Measurements from ENCODE around the gene IL25.

Gene IL25

DNA sequence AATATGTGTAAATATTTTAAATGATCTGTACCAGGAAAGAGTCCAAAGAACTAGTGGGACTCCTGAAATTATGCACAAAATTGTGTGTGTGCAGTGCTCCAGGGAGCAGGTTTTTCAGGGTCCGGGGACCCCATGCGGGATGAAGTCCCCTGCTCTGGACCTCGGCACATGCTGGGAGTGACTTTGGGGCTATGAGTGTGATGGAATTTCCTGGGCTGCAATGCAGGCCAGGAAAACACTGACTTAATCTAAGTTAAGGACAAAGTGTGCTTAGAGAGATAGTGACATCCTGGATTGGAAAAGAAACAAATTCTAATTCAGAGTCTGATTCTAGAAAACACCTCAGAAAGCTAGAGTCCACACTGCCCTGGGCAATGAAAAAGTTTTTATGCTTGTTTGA lies 41.6 kb downstream of the IL25 start:
- no peaks in the 10 kb centered on the region for H3K79me2 ChIP-seq (ENCODE audit: insufficient read depth, low read length)
- no peaks in the 10 kb centered on the region for H3K9me3 ChIP-seq (ENCODE audit: insufficient read depth, low read depth, low read length)
- no peaks in the 10 kb centered on the region for H3K36me3 ChIP-seq (ENCODE audit: insufficient read depth, low read length)
- H4K20me1 ChIP-seq (ENCODE audit: insufficient read depth, low read length, poor library complexity, severe bottlenecking), result no peaks in the 10 kb centered on the region
- no peaks in the 10 kb centered on the region for H3K9me2 ChIP-seq (replicated peaks; ENCODE audit: low read depth, low read length)
- no peaks in the 10 kb centered on the region for H3K27me3 ChIP-seq (ENCODE audit: insufficient read depth, low read length, poor library complexity, severe bottlenecking)
- H3F3A ChIP-seq (ENCODE audit: low read depth), result no peaks in the 10 kb centered on the region
- H3K4me3 ChIP-seq (ENCODE audit: low read length, poor library complexity, severe bottlenecking), result no peak overlapping the region
- H3K4me1 ChIP-seq (ENCODE audit: insufficient read depth, low read length, poor library complexity, severe bottlenecking), result no peaks in the 10 kb centered on the region
- H3K9ac ChIP-seq (ENCODE audit: low read depth, low read length, poor library complexity, severe bottlenecking), result no peak overlapping the region
- TF ChIP-seq, protein P1, sequence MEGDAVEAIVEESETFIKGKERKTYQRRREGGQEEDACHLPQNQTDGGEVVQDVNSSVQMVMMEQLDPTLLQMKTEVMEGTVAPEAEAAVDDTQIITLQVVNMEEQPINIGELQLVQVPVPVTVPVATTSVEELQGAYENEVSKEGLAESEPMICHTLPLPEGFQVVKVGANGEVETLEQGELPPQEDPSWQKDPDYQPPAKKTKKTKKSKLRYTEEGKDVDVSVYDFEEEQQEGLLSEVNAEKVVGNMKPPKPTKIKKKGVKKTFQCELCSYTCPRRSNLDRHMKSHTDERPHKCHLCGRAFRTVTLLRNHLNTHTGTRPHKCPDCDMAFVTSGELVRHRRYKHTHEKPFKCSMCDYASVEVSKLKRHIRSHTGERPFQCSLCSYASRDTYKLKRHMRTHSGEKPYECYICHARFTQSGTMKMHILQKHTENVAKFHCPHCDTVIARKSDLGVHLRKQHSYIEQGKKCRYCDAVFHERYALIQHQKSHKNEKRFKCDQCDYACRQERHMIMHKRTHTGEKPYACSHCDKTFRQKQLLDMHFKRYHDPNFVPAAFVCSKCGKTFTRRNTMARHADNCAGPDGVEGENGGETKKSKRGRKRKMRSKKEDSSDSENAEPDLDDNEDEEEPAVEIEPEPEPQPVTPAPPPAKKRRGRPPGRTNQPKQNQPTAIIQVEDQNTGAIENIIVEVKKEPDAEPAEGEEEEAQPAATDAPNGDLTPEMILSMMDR (conservative IDR thresholded peaks at IDR 0.05; ENCODE audit: low read length), result no peak
- TF ChIP-seq EZH2phosphoT487 (IDR thresholded peaks at IDR 0.05; ENCODE audit: borderline replicate concordance), result no peak
- no peak overlapping the region for H3K4me2 ChIP-seq (ENCODE audit: low read depth, low read length, poor library complexity, severe bottlenecking)
- no peak overlapping the region for H2AFZ ChIP-seq (ENCODE audit: low read length)

DNA sequence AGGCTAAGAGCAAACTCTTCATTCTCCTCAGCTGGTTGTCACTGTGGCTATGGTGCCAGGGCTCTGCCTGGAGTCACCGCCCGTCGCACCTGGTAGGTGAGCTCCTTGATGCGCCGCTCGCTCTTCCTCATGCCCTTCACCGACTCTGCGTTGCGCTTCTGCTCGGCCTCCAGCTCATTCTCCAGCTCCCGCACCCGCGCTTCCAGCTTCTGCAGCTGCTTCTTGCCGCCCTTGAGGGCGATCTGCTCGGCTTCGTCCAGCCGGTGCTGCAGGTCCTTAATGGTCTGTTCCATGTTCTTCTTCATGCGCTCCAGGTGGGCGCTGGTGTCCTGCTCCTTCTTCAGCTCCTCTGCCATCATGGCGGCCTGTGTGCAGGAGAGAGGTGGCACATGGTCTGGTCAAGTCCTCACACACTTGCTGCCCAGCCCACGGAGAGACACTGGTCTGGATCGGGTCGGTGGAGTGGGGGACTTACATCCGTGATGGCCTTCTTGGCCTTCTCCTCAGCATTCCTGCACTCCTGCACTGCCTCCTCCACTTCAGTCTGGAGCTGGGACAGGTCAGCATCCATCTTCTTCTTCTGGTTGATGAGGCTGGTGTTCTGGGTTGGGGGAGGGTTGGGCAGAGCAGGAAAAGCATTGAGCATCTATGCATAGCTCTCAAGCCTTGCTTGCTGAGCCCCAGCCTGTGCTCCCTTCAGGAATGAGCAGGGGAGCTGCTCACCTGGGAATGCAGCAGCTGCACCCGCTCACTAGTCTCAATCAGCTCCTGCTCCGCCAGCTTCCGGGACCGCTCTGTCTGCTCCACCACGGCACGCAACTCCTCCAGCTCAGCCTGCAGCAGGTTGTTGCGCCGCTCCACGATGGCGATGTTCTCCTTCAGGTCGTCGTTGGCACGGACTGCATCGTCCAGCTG lies 42.6 kb downstream of the IL25 start:
- no peaks in the 10 kb centered on the region for H3K4me1 ChIP-seq (ENCODE audit: insufficient read depth, low read length, poor library complexity, severe bottlenecking)
- H3K27me3 ChIP-seq (ENCODE audit: insufficient read depth, low read length, poor library complexity, severe bottlenecking), result no peaks in the 10 kb centered on the region
- no peak overlapping the region for H3K4me2 ChIP-seq (ENCODE audit: low read depth, low read length, poor library complexity, severe bottlenecking)
- H3K4me3 ChIP-seq (ENCODE audit: low read length, poor library complexity, severe bottlenecking), result no peak overlapping the region
- H3K9me2 ChIP-seq (replicated peaks; ENCODE audit: low read depth, low read length), result no peaks in the 10 kb centered on the region
- H3K9ac ChIP-seq (ENCODE audit: low read depth, low read length, poor library complexity, severe bottlenecking), result no peak overlapping the region
- H3K79me2 ChIP-seq (ENCODE audit: insufficient read depth, low read length), result no peaks in the 10 kb centered on the region
- no peak for TF ChIP-seq EZH2phosphoT487 (IDR thresholded peaks at IDR 0.05; ENCODE audit: borderline replicate concordance)
- TF ChIP-seq, protein P1 (conservative IDR thresholded peaks at IDR 0.05; ENCODE audit: low read length), result no peak
- no peaks in the 10 kb centered on the region for H3F3A ChIP-seq (ENCODE audit: low read depth)
- no peaks in the 10 kb centered on the region for H3K9me3 ChIP-seq (ENCODE audit: insufficient read depth, low read depth, low read length)
- no peaks in the 10 kb centered on the region for H3K36me3 ChIP-seq (ENCODE audit: insufficient read depth, low read length)
- no peaks in the 10 kb centered on the region for H4K20me1 ChIP-seq (ENCODE audit: insufficient read depth, low read length, poor library complexity, severe bottlenecking)
- H2AFZ ChIP-seq (ENCODE audit: low read length), result no peak overlapping the region

DNA sequence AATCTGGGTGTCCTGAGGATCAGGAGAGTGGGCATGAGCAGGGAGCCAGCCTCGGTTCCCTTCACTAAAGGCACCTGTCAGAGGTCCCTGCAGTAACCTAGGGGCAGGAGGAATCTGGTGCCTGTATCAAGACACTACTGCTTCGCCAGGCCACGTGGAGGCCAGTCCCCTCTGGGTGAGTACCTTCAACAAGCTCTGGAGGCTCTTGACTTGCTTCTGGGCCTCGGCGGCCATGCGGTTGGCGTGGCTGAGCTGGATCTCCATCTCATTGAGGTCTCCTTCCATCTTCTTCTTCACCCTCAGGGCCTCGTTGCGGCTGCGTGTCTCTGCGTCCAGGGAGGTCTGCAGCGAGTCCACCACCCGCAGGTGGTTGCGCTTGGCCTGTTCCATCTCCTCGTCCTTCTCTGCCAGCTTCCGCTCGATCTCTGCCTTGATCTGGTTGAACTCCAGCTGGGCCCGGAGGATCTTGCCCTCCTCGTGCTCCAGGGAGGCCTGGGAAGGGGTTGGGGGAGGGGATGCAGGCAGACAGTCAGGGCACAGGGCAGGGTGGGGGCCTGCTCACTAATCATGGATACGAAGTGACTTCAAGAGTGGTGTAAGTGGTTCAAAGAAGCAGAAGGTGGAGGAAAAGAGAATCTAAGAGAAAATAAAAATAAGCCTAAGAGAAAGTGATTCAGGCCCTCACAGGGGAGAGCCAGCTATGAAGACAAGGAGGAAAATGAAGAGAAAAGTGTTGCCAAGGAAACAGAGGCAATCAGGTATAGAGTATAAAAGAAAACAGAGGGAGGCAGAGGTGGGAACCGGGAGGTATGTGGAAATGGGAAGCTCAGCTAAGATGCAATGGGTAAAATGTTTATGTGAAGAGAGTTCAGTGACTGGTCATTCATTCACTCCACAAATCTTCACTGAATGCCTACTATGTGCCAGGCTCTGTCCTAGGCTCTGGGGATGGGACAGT lies 43.5 kb downstream of the IL25 start:
- no peaks in the 10 kb centered on the region for H3K27me3 ChIP-seq (ENCODE audit: insufficient read depth, low read length, poor library complexity, severe bottlenecking)
- no peaks in the 10 kb centered on the region for H3K79me2 ChIP-seq (ENCODE audit: insufficient read depth, low read length)
- H4K20me1 ChIP-seq (ENCODE audit: insufficient read depth, low read length, poor library complexity, severe bottlenecking), result no peaks in the 10 kb centered on the region
- no peak overlapping the region for H3K4me3 ChIP-seq (ENCODE audit: low read length, poor library complexity, severe bottlenecking)
- no peak overlapping the region for H2AFZ ChIP-seq (ENCODE audit: low read length)
- no peak overlapping the region for H3K4me2 ChIP-seq (ENCODE audit: low read depth, low read length, poor library complexity, severe bottlenecking)
- no peaks in the 10 kb centered on the region for H3F3A ChIP-seq (ENCODE audit: low read depth)
- H3K9ac ChIP-seq (ENCODE audit: low read depth, low read length, poor library complexity, severe bottlenecking), result no peak overlapping the region
- no peak for TF ChIP-seq EZH2phosphoT487 (IDR thresholded peaks at IDR 0.05; ENCODE audit: borderline replicate concordance)
- TF ChIP-seq, protein P1 (conservative IDR thresholded peaks at IDR 0.05; ENCODE audit: low read length), result no peak
- H3K9me2 ChIP-seq (replicated peaks; ENCODE audit: low read depth, low read length), result no peaks in the 10 kb centered on the region
- H3K9me3 ChIP-seq (ENCODE audit: insufficient read depth, low read depth, low read length), result no peaks in the 10 kb centered on the region
- no peaks in the 10 kb centered on the region for H3K36me3 ChIP-seq (ENCODE audit: insufficient read depth, low read length)
- no peaks in the 10 kb centered on the region for H3K4me1 ChIP-seq (ENCODE audit: insufficient read depth, low read length, poor library complexity, severe bottlenecking)

Measured in Loucy (cell line).